NT2/D1 (cell line): ENCODE measurements around the gene CERS4.
"Not testable (repeated sequence)": the region's sequence is repeated elsewhere in the genome, so short reads cannot be mapped to it uniquely, and the experiment has no call there.

Experiments used
- DNase-seq: peaks from one replicate; pipeline ENCODE4 v3.0.0-alpha.2; 2011; ENCODE audit warnings: low read depth, low spot score
- H3K27me3 ChIP-seq: 2 replicates; pipeline ENCODE4 v1.6.0; 2011; ENCODE audit warnings: mild to moderate bottlenecking; ENCODE audit not compliant: insufficient read length, insufficient read depth
- H3K36me3 ChIP-seq: 2 replicates; pipeline ENCODE4 v1.6.1; 2011; ENCODE audit warnings: mild to moderate bottlenecking, low read length, mixed read lengths; ENCODE audit not compliant: insufficient read depth, insufficient read length
- H3K4me1 ChIP-seq: 2 replicates; pipeline ENCODE4 v1.5.1; 2011; ENCODE audit not compliant: insufficient read depth, insufficient read length
- H3K4me3 ChIP-seq: 2 replicates; pipeline ENCODE4 v1.5.1; 2011; ENCODE audit warnings: low read depth; ENCODE audit not compliant: insufficient read length
- H3K9ac ChIP-seq: 2 replicates; pipeline ENCODE4 v1.6.0; 2011; ENCODE audit warnings: low read depth; ENCODE audit not compliant: insufficient read length
- H3K9me3 ChIP-seq: 2 replicates; pipeline ENCODE4 v1.5.1; 2011; ENCODE audit warnings: mild to moderate bottlenecking, low read length; ENCODE audit not compliant: insufficient read depth
- SUZ12 ChIP-seq: IDR thresholded peaks from 2 replicates; pipeline ENCODE4 v1.6.1; 2011; ENCODE audit not compliant: insufficient read length, insufficient read depth; ENCODE audit errors: extremely low read depth
- YY1 ChIP-seq: IDR thresholded peaks from 2 replicates; pipeline ENCODE4 v1.6.1; 2011; ENCODE audit not compliant: insufficient read length, insufficient read depth
- ZNF274 ChIP-seq: IDR thresholded peaks from 2 replicates; pipeline ENCODE4 v1.6.1; 2011; ENCODE audit warnings: mild to moderate bottlenecking, low read depth, low read length

The CERS4 gene

DNA sequence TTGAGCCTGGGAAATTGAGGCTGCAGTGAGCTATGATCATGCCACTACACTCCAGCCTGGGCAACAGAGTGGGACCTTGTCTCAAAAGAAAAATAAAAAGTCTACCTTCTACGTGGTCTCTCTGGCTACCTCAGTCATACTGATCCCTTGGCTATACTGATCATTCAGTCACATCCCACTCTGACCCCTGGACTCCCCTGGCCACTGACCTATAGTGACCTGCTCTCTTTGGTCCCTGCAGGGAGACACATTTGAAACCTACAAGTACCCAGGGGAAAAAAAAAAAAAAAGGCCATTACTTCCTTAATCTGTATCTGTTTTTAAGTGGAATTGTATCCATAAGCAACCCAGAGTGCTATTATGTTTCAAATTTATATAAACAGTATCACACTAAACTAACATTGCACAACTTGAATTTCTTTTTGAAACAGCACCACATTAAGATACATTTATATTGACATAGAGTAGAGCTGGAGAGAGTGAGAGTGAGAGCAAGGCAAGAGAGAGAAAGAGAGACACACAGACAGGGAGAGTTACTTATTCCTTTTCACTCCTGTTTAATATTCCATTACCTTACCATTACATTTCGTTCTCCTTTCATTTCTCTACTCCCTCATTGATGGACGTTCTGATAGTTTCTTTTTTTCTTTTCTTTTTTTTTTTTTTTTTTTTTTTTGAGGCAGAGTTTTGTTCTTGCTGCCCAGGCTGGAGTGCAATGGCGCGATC lies 23.7 kb upstream of the CERS4 start:
- Histone ChIP-seq H3K9ac (no peak overlapping the region), H3K27me3 (no peaks in the 10 kb centered on the region), H3K4me1 (no peaks in the 10 kb centered on the region), H3K9me3 (no peaks in the 10 kb centered on the region), H3K36me3 (no peaks in the 10 kb centered on the region), H3K4me3 (no peak overlapping the region)
- DNase-seq: no peak
- TF ChIP-seq SUZ12 (no peak), ZNF274 (no peak), YY1 (no peak)

DNA sequence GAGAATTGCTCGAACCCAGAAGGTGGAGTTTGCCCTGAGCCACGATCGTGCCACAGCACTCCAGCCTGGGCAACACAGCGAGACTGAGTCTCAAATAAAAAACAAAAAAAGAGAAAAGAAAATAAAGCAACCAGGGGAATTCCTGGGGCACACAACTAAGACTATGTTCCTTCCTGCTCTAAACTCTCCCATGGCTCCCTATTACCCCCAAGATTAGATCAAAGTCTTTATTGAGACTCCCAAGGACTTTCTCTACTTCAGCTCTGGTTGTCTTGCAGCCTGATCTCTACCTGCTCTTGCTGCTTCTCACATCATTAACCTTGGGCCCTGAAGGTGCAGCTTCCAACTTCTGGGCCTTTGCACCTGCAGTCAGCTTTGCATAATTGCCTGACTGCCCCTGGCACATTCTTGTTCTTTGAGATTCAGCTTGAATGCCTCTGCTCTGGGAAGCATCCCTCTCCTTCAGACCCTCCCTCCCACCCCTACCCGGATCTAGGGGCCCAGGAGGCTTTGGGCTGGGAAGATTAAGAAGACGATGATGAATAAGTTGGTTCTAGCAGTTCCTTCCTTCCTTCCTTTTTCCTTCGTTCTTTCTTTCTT lies 16.8 kb upstream of the CERS4 start:
- Histone ChIP-seq H3K9me3 (no peaks in the 10 kb centered on the region), H3K9ac (no peak overlapping the region), H3K4me3 (no peak overlapping the region), H3K36me3 (no peaks in the 10 kb centered on the region), H3K4me1 (peaks cover 11% of the 10 kb centered on the region), H3K27me3 (no peaks in the 10 kb centered on the region)
- no peak for TF ChIP-seq SUZ12
- TF ChIP-seq ZNF274: no peak
- no peak for TF ChIP-seq YY1
- DNase-seq: peak; percentile 80

GRCh38 chr19:8194528-8195267 lies 14.5 kb upstream of the CERS4 start:
- peak overlapping the region; percentile 6 for H3K9ac ChIP-seq
- H3K36me3 ChIP-seq: no peaks in the 10 kb centered on the region
- H3K4me3 ChIP-seq: no peak overlapping the region
- no peak for DNase-seq
- H3K27me3 ChIP-seq: no peaks in the 10 kb centered on the region
- H3K9me3 ChIP-seq: no peaks in the 10 kb centered on the region
- TF ChIP-seq SUZ12: no peak
- TF ChIP-seq YY1: no peak
- no peak for TF ChIP-seq ZNF274
- H3K4me1 ChIP-seq: peaks cover 11% of the 10 kb centered on the region

DNA sequence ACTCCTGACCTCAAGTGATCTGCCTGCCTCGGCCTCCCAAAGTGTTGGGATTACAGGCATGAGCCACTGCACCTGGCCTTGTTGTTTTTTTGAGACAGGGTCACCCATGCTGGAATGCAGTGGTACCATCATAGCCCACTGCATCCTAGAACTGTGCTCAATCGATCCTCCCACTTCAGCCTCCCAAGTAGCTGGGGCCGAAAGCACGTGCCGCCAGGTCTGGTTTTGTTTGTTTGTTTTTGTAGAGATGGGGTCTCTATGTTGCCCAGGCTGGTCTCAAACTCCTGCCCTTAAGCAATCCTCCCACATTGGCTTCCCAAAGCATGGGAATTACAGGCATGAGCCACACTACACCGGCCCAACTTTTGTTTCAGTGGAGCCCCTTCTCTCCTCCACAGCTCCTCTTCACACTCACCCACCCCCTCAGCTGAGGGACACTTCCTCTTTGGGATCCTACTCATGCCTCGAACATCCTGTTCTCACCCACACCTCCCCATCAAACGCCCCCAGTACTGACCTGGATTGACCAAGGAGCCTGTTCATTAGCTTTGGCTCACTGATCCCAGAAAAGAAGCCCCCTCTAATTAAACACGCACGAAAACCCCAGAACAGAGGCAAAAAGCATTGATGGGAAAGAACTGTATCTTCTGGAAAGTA lies 12.8 kb upstream of the CERS4 start:
- Histone ChIP-seq H3K9me3 (no peaks in the 10 kb centered on the region), H3K9ac (no peak overlapping the region), H3K4me3 (no peak overlapping the region), H3K4me1 (peaks cover 11% of the 10 kb centered on the region), H3K36me3 (no peaks in the 10 kb centered on the region), H3K27me3 (no peaks in the 10 kb centered on the region)
- no peak for DNase-seq
- TF ChIP-seq ZNF274: no peak
- no peak for TF ChIP-seq YY1
- no peak for TF ChIP-seq SUZ12

DNA sequence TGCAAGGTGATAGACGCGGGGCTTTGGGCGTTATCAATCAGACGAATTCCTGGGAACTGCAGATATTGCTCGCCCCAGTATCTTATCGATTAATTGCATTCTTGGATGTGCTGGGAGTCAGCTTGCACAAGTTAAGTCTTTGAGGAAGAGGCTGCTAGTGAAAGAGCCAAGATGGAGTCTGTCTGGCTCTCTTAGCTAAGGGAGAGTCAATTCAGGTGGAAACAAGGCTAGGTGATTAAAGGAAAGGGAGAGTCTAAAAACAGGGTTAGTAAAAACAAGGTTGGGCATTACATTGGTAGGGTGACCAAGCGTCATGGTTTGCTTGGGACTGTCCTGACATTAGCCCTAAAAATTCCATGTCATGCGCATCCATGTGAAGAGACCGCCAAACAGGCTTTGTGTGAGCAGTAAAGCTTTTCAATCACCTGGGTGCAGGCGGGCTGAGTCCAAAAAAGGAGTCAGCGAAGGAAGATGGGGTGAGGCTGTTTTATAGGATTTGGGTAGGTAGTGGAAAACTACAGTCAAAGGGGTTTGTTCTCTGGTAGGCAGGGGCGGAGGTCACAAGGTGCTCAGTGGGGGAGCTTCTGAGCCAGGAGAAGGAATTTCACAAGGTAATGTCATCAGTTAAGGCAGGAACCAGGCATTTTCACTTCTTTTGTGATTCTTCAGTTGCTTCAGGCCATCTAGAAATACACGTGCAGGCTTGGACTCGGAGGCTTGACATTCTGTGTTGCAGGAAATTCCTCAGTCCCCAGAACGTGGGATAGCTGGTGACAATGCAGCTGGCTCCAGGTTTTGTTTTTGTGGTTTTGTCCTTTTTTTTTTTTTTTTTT lies 5.7 kb upstream of the CERS4 start:
- not testable (repeated sequence) for H3K27me3 ChIP-seq, H3K4me3 ChIP-seq, H3K36me3 ChIP-seq, H3K9me3 ChIP-seq
- DNase-seq: peak; percentile 85
- peak overlapping the region; percentile 22 for H3K9ac ChIP-seq
- H3K4me1 ChIP-seq: peaks cover 12% of the 10 kb centered on the region

DNA sequence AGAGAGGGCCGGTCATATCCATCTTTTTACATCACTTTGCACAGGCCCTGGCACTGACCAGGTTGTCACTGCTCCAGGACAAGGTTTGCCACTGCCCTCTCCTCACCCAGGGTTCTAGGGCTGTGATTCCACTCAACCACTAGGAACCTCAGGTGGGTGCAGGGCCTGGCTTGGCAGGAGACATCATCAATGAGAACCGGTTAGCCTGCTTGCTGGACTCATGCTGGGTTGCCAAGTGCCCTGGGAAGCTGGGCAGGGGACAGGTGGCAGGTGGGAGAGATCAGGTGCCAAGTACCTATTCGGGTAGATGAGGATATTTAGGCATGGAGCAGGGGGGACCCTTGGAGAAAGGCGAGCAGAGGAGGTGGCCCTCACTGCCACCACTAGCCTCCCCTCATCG lies 4.2 kb upstream of the CERS4 start:
- no peak for DNase-seq
- peak overlapping the region; percentile 21 for H3K9ac ChIP-seq
- no peak overlapping the region for H3K4me3 ChIP-seq
- TF ChIP-seq SUZ12 (no peak), ZNF274 (no peak), YY1 (no peak)
- H3K9me3 ChIP-seq: no peaks in the 10 kb centered on the region
- no peaks in the 10 kb centered on the region for H3K27me3 ChIP-seq
- peaks cover 12% of the 10 kb centered on the region for H3K4me1 ChIP-seq
- no peaks in the 10 kb centered on the region for H3K36me3 ChIP-seq
